AG04450 (cell line): Measurements from ENCODE around the gene P2RY6. TPM values are rescaled to one million over a fixed set of nuclear protein-coding genes. Genes with fewer than 3 reads are reported as not detected.

Source experiments
- CTCF ChIA-PET: fragments of 300-600, 350-600 bp; formaldehyde crosslinking; extraction: SDS; loops from one replicate; lab custom pipeline; 2022; ENCODE audit warnings: antibody characterized with exemption, inconsistent platforms; lab: Charles Lee
- POLR2A ChIA-PET: fragments of 350-600 bp; formaldehyde crosslinking; extraction: SDS; loops from one replicate; lab custom pipeline; 2021; ENCODE audit warnings: antibody characterized with exemption, inconsistent platforms; lab: Yijun Ruan, JAX
- DNase-seq: peaks from one replicate; pipeline ENCODE4 v3.0.0-alpha.2; 2011; ENCODE audit warnings: low read depth, low spot score
- H3K27ac ChIP-seq: one replicate; pipeline ENCODE4 v1.5.1; 2012; ENCODE audit warnings: low read depth, low read length, control low read depth
- H3K27me3 ChIP-seq: one replicate; pipeline ENCODE4 v1.6.0; 2012; ENCODE audit warnings: low read length; ENCODE audit not compliant: control insufficient read depth, insufficient read depth
- H3K4me3 ChIP-seq: 2 replicates; pipeline ENCODE4 v1.5.1; 2011; ENCODE audit warnings: mild to moderate bottlenecking, low read depth, low read length, control low read depth
- H3K9me3 ChIP-seq: 2 replicates; pipeline ENCODE4 v1.5.1; 2012; ENCODE audit warnings: low read length; ENCODE audit not compliant: control insufficient read depth, insufficient read depth
- polyA plus RNA-seq: library from polyadenylated mRNA; depleted of rRNA; stranded (reverse); fragments of >200 nt; gene quantifications from 2 replicates; pipeline ENCODE4 v1.2.3, GENCODE V29; 2011
- TF ChIP-seq, protein P1 (sequence below): IDR thresholded peaks from 2 replicates; pipeline ENCODE4 v1.5.1; 2011; ENCODE audit warnings: low read depth, low read length, control low read depth, inconsistent platforms

Gene P2RY6
- polyA plus RNA-seq, 1 experiment = not detected

DNA sequence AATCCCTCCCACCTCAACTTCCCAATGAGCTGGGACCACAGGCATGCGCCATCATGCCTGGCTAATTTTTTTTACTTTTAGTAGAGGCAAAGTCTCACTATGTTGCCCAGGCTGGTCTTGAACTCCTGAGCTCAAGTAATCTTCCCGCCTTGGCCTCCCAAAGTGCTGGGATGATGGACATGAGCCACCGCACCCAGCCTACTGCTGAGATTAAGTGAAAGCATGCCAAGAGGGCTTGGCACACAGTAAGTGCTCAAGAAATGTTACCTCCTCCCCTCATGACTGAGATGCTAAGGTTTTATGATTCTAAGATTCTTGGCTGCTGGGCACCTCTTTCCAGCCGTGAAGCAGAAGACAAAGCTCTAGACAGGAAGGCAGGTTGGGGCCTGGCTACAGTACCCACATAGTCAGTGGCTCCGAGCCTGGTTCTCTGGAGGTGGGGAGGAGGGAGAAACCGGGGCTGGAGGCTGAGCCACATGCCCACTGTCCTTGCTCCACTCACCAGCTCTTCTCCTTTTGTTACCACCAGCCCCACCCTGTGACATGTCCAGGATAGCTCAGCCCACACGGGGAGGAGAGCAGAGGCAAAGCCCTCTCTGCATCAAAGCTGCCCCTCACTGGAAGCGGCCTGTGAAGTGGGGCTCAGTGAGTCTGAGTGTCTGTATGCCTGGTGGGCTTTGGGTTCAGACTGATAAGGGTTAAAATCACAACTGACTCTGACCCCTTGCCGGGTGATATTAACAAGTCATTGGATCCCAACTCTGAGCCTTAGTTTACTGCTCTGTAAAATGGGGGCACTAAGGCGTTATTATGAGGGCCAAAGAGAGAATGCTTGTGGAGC, 48.8 kb downstream of the P2RY6 start:
- peak overlapping the region; percentile 87 for H3K27ac ChIP-seq
- H3K9me3 ChIP-seq = no peaks in the 10 kb centered on the region; the same call in 1 of the 2 replicates
- POLR2A ChIA-PET = interaction anchor here (0.7 to 5.7 kb wide), 2 partner anchors 8 to 12 kb away, joined by 4 to 61 read pairs; partner anchors contain the start of gene ARHGEF17
- no peak overlapping the region for H3K4me3 ChIP-seq
- CTCF ChIA-PET = interaction anchor here (0.7 to 3.7 kb wide), 4 partner anchors 14 to 30 kb away, joined by 3 to 17 read pairs (median 7); no protein-coding TSS in a partner anchor
- TF ChIP-seq, protein P1, sequence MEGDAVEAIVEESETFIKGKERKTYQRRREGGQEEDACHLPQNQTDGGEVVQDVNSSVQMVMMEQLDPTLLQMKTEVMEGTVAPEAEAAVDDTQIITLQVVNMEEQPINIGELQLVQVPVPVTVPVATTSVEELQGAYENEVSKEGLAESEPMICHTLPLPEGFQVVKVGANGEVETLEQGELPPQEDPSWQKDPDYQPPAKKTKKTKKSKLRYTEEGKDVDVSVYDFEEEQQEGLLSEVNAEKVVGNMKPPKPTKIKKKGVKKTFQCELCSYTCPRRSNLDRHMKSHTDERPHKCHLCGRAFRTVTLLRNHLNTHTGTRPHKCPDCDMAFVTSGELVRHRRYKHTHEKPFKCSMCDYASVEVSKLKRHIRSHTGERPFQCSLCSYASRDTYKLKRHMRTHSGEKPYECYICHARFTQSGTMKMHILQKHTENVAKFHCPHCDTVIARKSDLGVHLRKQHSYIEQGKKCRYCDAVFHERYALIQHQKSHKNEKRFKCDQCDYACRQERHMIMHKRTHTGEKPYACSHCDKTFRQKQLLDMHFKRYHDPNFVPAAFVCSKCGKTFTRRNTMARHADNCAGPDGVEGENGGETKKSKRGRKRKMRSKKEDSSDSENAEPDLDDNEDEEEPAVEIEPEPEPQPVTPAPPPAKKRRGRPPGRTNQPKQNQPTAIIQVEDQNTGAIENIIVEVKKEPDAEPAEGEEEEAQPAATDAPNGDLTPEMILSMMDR = no peak
- no peak for DNase-seq
- no peaks in the 10 kb centered on the region for H3K27me3 ChIP-seq

DNA sequence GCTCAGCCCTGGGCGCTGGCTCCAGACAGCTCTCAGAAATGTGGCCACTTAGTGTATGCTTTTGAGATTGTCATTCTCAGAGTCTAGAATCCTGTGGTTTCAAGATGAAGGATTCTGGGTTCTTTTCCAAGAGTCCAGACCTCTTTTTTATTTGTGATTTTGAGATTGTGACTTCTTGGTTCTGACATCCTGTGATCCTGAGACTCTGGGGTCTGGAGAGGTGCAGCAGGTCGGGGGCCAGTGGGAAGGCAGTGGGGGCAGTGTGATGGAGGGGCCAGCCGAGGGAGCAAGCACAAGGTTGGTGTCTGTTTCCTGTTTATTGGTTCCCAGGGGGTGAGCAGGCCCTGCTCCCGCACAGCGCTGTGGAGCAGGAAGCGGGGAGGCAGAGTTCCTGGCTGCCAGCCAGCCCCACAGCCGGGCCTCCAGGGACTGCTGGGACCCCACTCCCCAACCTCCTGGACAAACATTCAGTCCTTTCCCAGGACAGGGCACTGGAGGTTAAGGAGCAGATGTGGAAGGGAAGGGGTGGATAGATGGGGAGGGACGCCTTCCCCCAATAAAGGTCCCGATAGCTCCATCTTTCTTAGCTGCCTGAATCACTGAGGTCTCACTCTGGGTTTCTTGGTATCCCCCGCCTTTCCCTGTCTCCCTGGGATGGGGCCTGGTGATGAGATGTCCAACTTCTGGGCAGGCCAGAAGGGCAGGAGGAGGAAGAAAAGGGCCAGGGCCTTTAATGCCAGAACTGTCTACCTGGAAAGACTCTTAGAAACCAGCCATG, 49.7 kb downstream of the P2RY6 start:
- POLR2A ChIA-PET = interaction anchor here (5.7 kb wide), 1 partner anchor 13 kb away, joined by 61 read pairs; the partner anchor contains the start of gene ARHGEF17
- TF ChIP-seq, protein P1 = no peak
- Histone ChIP-seq H3K9me3 (no peaks in the 10 kb centered on the region; the same call in 1 of the 2 replicates), H3K4me3 (no peak overlapping the region), H3K27me3 (no peaks in the 10 kb centered on the region), H3K27ac (peak overlapping the region; percentile 87)
- DNase-seq = no peak
- CTCF ChIA-PET = interaction anchor here (0.7 to 3.7 kb wide), 5 partner anchors 13 to 29 kb away, joined by 3 to 18 read pairs (median 8); no protein-coding TSS in a partner anchor

DNA sequence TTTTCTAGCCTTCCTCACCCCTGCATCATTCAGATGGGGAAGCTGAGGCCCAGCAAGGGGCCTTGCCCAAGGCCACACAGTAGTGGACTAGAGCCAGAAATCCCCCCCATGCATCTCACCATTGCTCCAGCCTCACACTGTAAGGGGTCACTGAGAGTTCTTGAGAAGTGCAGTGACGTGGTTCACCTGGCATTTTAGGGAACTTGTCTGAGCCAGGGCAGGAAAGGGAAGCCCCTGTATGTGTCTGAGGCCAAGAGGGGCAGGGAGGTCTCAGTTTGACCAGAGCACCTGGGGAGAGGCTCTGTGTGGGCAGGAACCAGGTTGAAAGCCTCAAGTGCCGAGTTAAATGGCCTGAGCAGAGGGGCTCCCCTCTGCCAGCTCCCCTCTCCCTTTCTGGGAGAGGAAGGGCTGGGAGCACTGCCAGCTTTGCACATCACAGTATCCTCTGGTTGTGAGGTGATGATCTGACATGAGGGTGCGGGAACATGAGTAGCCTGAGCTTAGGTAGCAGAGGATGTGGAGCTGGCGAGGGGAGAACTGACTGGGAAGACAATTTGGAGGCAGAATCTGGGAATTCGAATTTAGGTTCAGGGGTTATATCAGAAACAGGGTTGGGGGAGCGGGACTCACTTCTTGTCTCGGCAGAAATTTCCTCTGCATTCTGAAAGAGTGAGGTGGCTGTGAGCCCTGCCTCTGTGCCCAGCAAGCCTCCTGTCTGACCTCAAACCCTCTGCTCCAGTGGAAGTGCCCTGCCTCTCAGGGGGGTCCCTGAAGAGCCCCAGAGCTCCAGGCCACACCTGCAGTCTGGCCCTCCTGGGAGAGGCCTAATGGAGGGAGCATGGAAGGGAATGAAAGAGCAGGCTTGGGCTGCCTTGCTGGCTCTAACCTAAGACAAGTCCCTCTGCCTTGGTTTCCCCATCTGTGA, 50.5 kb downstream of the P2RY6 start:
- ChIA-PET POLR2A (interaction anchor here (0.6 to 5.7 kb wide), 4 partner anchors 10 to 49 kb away, joined by 3 to 61 read pairs (median 6); partner anchors contain the start of gene ARHGEF17), CTCF (interaction anchor here (2.1 to 3.7 kb wide), 5 partner anchors 8 to 29 kb away, joined by 8 to 18 read pairs (median 15); no protein-coding TSS in a partner anchor)
- Histone ChIP-seq H3K4me3 (no peak overlapping the region), H3K27ac (peak overlapping the region; percentile 87), H3K9me3 (no peaks in the 10 kb centered on the region; the same call in 1 of the 2 replicates), H3K27me3 (no peaks in the 10 kb centered on the region)
- no peak for DNase-seq
- TF ChIP-seq, protein P1 = no peak

DNA sequence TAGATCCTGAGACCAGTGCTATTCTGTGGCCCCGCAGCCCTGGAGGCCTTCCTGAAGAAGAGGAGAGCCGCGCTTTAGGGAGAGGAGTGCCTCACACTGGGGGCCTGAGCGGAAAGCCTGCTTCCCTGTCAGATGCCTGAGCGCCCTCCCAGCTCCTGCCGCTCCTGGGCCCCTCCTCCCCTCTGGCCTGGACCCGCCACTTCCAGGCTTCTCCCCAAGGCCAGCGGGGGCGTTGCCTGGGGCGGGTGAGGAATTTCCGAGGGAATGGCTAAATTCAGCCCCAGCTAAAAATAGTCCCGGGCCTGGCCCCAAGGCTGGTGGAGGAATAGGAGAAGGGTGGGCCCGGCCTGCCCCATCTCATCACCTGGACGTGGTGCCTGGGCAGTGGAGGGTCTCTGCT, 51.3 kb downstream of the P2RY6 start:
- TF ChIP-seq, protein P1 = peak; percentile 47
- H3K9me3 ChIP-seq = no peaks in the 10 kb centered on the region; the same call in 1 of the 2 replicates
- ChIA-PET POLR2A (interaction anchor here (0.6 to 5.7 kb wide), 4 partner anchors 11 to 49 kb away, joined by 3 to 61 read pairs (median 6); partner anchors contain the start of gene ARHGEF17), CTCF (interaction anchor here (2.1 to 3.2 kb wide), 4 partner anchors 9 to 28 kb away, joined by 8 to 18 read pairs (median 12); no protein-coding TSS in a partner anchor)
- H3K4me3 ChIP-seq = peak overlapping the region; percentile 27; the same call in 1 of the 2 replicates
- no peak for DNase-seq
- H3K27me3 ChIP-seq = no peaks in the 10 kb centered on the region
- peak overlapping the region; percentile 87 for H3K27ac ChIP-seq
